Measurements from ENCODE around the gene LAP3.

GRCh38 chr4:17636696-17637622 is 60.0 kb downstream of the LAP3 start:
- TF ChIP-seq GATA2 (IDR thresholded peaks at IDR 0.05; ENCODE audit: low read depth, low read length) (no peak), GATA3 (IDR thresholded peaks at IDR 0.05; ENCODE audit: low read depth, low read length) (no peak)
